Osteoblast (primary cell): ENCODE data around the gene GPX4. TPM values are rescaled to one million over a fixed set of nuclear protein-coding genes. Genes with fewer than 3 reads are reported as not detected.
A peak's percentile ranks its signal among the peaks of the same experiment; 100 is the strongest.

Source experiments
- DNase-seq: peaks from one replicate; pipeline ENCODE4 v3.0.0; 2011; ENCODE audit warnings: low spot score, mixed read lengths; ENCODE audit not compliant: insufficient read length; ENCODE audit errors: missing footprints
- H2AFZ ChIP-seq: 2 replicates; pipeline ENCODE4 v1.6.0; 2011; ENCODE audit warnings: mild to moderate bottlenecking, low read length
- H3K27ac ChIP-seq: 2 replicates; pipeline ENCODE4 v1.5.1; 2011; ENCODE audit warnings: mild to moderate bottlenecking, low read depth, low read length, moderate library complexity
- H3K27me3 ChIP-seq: 2 replicates; pipeline ENCODE4 v1.6.0; 2012; ENCODE audit warnings: mild to moderate bottlenecking, control low read depth, inconsistent platforms, low read length, moderate library complexity; ENCODE audit not compliant: insufficient read depth
- H3K36me3 ChIP-seq: 2 replicates; pipeline ENCODE4 v1.5.1; 2011; ENCODE audit warnings: mild to moderate bottlenecking, low read length, control low read depth, moderate library complexity; ENCODE audit not compliant: insufficient read depth
- H3K4me1 ChIP-seq: 2 replicates; pipeline ENCODE4 v1.5.1; 2011; ENCODE audit warnings: mild to moderate bottlenecking, low read length, control low read depth, moderate library complexity; ENCODE audit not compliant: insufficient read depth
- H3K4me2 ChIP-seq: 2 replicates; pipeline ENCODE4 v1.6.0; 2011; ENCODE audit warnings: mild to moderate bottlenecking, low read length; ENCODE audit not compliant: insufficient read depth
- H3K4me3 ChIP-seq: fragments of 200-600 bp; sonication (generic); 3 replicates; pipeline ENCODE4 v1.5.1; 2012; ENCODE audit warnings: mild to moderate bottlenecking, low read length, inconsistent platforms; ENCODE audit not compliant: insufficient read depth
- H3K79me2 ChIP-seq: 2 replicates; pipeline ENCODE4 v1.6.0; 2012; ENCODE audit warnings: mild to moderate bottlenecking, low read length, control low read depth, inconsistent platforms; ENCODE audit not compliant: insufficient read depth
- H3K9me3 ChIP-seq: 2 replicates; pipeline ENCODE4 v1.5.1; 2011; ENCODE audit warnings: low read depth, low read length, control low read depth
- H4K20me1 ChIP-seq: 2 replicates; pipeline ENCODE4 v1.6.0; 2012; ENCODE audit warnings: mild to moderate bottlenecking, low read length, control low read depth; ENCODE audit not compliant: insufficient read depth
- CTCF ChIP-seq: IDR thresholded peaks from 2 replicates; pipeline ENCODE4 v1.5.1; 2011; ENCODE audit warnings: mild to moderate bottlenecking, low read depth, low read length, moderate library complexity; ENCODE audit errors: extremely low read depth
- total RNA-seq: library from RNA; depleted of rRNA; stranded (reverse); fragments of >200 nt; gene quantifications from 2 replicates; pipeline ENCODE4 v1.2.3, GENCODE V29; 2012

Gene GPX4
- total RNA-seq, 1 donor = 515 TPM

- Histone ChIP-seq H4K20me1 (peaks cover 17% of the 10 kb centered on the region), H3K27me3 (no peaks in the 10 kb centered on the region), H3K4me2 (peak within 1 kb of the TSS; percentile 72), H3K79me2 (peaks cover 32% of the 10 kb centered on the region), H3K27ac (peak within 1 kb of the TSS; percentile 44), H3K4me1 (peaks cover 24% of the 10 kb centered on the region), H3K4me3 (peak within 1 kb of the TSS; percentile 83), H3K9me3 (no peaks in the 10 kb centered on the region), H2AFZ (no peak within 1 kb of the TSS), H3K36me3 (peaks cover 14% of the 10 kb centered on the region)
- peak; percentile 100 for DNase-seq
- TF ChIP-seq CTCF = no peak
These were observed 8.7 kb upstream of the GPX4 start, which contains the start of gene POLR2E for GRCh38 chr19:1094978-1095701. TSS of gene POLR2E (minus strand) at chr19:1095375. CDS start at chr19:1095315, 60 bp downstream.

GRCh38 chr19:1097810-1098176 lies 6.0 kb upstream of the GPX4 start:
- Histone ChIP-seq H3K9me3 (no peaks in the 10 kb centered on the region), H3K27ac (no peak overlapping the region), H3K79me2 (peaks cover 24% of the 10 kb centered on the region), H3K27me3 (no peaks in the 10 kb centered on the region), H2AFZ (no peak overlapping the region), H3K4me1 (peaks cover 41% of the 10 kb centered on the region), H3K36me3 (no peaks in the 10 kb centered on the region), H4K20me1 (peaks cover 12% of the 10 kb centered on the region), H3K4me3 (no peak overlapping the region), H3K4me2 (no peak overlapping the region)
- no peak for DNase-seq
- no peak for TF ChIP-seq CTCF

DNA sequence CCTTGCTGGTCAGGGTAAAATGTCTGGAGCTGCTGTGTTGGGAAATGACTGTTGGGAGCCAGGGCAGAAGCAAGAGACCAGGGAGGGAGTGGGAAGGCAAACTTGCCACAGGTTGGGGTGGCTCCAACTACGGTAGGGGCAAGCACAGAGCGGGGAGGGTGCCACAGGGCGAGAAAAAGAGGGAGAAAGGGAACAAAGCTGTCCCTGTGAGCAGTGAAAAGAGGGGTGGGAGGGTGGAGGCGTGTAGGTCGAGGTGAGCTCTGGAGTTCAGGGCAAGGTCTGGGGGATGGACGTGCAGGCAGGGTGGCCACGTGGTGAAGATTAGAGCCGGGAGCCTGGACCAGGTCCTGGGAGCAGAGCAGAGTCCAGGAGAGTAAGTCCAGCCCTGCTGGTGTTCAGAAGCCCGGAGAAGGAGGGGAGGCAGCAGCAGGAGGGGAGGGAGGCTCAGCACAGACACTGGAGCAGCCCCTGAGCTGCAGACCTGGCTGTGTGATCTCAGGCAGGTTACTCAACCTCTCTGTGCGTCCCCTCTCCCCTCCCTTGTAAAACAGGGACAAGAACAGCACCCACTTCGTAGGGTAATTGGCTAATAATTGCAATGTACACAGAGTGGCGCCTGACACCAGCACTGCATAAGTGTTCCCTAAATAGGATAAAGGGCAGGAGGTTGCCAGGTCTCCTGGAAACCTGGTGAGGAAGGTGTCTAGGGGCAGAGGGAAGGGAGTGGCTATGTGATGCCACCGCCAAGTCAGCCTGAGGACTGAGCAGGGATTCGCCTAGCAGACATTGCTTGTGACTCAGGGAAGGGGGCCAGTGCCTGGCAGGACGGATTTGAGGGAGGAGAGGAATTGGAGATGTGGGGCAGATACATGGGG lies 5.4 kb upstream of the GPX4 start:
- H3K27ac ChIP-seq = peak overlapping the region; percentile 48
- H3K4me3 ChIP-seq = no peak overlapping the region
- peaks cover 47% of the 10 kb centered on the region for H3K4me1 ChIP-seq
- H3K36me3 ChIP-seq = no peaks in the 10 kb centered on the region
- H3K79me2 ChIP-seq = peaks cover 17% of the 10 kb centered on the region
- no peak overlapping the region for H3K4me2 ChIP-seq
- H4K20me1 ChIP-seq = peaks cover 12% of the 10 kb centered on the region
- no peak overlapping the region for H2AFZ ChIP-seq
- no peak for TF ChIP-seq CTCF
- no peak for DNase-seq
- H3K9me3 ChIP-seq = no peaks in the 10 kb centered on the region
- H3K27me3 ChIP-seq = no peaks in the 10 kb centered on the region

DNA sequence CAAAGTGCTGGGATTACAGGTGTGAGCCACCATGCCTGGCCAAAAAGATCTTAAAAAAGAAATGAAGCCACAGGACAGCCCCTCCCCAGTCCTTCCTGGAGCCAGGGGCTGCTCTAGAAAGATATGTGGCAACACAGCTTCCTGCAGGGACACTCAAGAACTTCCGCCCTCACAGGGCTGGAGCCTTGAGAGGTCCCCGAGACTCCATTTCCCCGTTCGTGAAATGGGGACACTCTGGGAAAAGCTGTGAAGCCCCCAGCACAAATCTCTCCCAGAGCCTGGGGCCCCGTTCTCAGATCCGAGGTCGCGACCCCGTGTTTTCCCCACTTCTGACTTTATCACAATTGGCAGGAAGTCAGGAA lies 2.5 kb upstream of the GPX4 start:
- Histone ChIP-seq H3K4me3 (no peak overlapping the region), H3K9me3 (no peaks in the 10 kb centered on the region), H3K4me2 (peak overlapping the region; percentile 84), H3K27ac (peak overlapping the region; percentile 97), H4K20me1 (peaks cover 15% of the 10 kb centered on the region), H3K27me3 (no peaks in the 10 kb centered on the region), H3K4me1 (peaks cover 44% of the 10 kb centered on the region), H3K79me2 (no peaks in the 10 kb centered on the region), H2AFZ (no peak overlapping the region), H3K36me3 (peaks cover 5% of the 10 kb centered on the region)
- no peak for TF ChIP-seq CTCF
- no peak for DNase-seq
